ENCODE measurements around the gene LRIT2. TPM values are rescaled to one million over a fixed set of nuclear protein-coding genes. Genes with fewer than 3 reads are reported as not detected.

The LRIT2 gene
- total and polyA plus RNA-seq, 12 donors: not detected

GRCh38 chr10:84178160-84178609 lies 47.2 kb downstream of the LRIT2 start:
- TF ChIP-seq CTCF (IDR thresholded peaks at IDR 0.05): no peak
- WGBS, 2 donors: 96 to 99% methylated on average over 3 of the region's 3 CpGs

GRCh38 chr10:84177541-84178141 lies 47.7 kb downstream of the LRIT2 start:
- ATAC-seq (peak; percentile 68 to 90 (median 84)), DNase-seq (peak; percentile 41 to 48)
- Histone ChIP-seq H3K4me1 (peaks cover 0 to 7% (median 0%) of the 10 kb centered on the region in 9 donors), H3K27me3 (peaks cover 0 to 10% (median 0%) of the 10 kb centered on the region in 7 donors), H3K4me3 (no peak overlapping the region), H3K9me3 (no peaks in the 10 kb centered on the region), H3K36me3 (no peaks in the 10 kb centered on the region), H3K27ac (peak overlapping the region in 1 of 10 donors; percentile 63)
- WGBS, 2 donors: 46 to 53% methylated on average over 8 of the region's 8 CpGs
- intact Hi-C loops (cut with DNase I): no loop called here
- TF ChIP-seq CTCF (IDR thresholded peaks at IDR 0.05): no peak

More at GRCh38 chr10:84178160-84178609, 47.2 kb downstream of the LRIT2 start:
- Histone ChIP-seq H3K4me3 (no peak overlapping the region), H3K9me3 (no peaks in the 10 kb centered on the region), H3K4me1 (peaks cover 0 to 7% (median 0%) of the 10 kb centered on the region in 9 donors), H3K27me3 (peaks cover 0 to 15% (median 0%) of the 10 kb centered on the region in 7 donors), H3K27ac (no peak overlapping the region), H3K36me3 (no peaks in the 10 kb centered on the region)
- ATAC-seq (peak in 1 of 8 donors; percentile 19), DNase-seq (no peak)
- intact Hi-C loops (cut with DNase I): no loop called here

GRCh38 chr10:84176836-84177474 lies 48.4 kb downstream of the LRIT2 start:
- no peak for DNase-seq
- Histone ChIP-seq H3K4me1 (peaks cover 0 to 7% (median 0%) of the 10 kb centered on the region in 9 donors), H3K36me3 (no peaks in the 10 kb centered on the region), H3K9me3 (no peaks in the 10 kb centered on the region), H3K27me3 (peaks cover 0 to 4% (median 0%) of the 10 kb centered on the region in 7 donors), H3K27ac (peak overlapping the region in 1 of 10 donors; percentile 63), H3K4me3 (no peak overlapping the region)
- no peak for TF ChIP-seq CTCF (IDR thresholded peaks at IDR 0.05)
- intact Hi-C loops (cut with DNase I): no loop called here
- ATAC-seq: peak in 3 of 8 donors; percentile 5 to 18 (median 17)
- WGBS, 2 donors: 72 to 81% methylated on average over 4 of the region's 4 CpGs

- H3K36me3 ChIP-seq: no peaks in the 10 kb centered on the region
- no peak for DNase-seq
- intact Hi-C loops (cut with DNase I): no loop called here
- WGBS, 2 donors: 84 to 88% methylated on average over 4 of the region's 4 CpGs
- TF ChIP-seq CTCF (IDR thresholded peaks at IDR 0.05): no peak
- H3K4me3 ChIP-seq: no peak overlapping the region
- H3K4me1 ChIP-seq: peaks cover 0 to 7% (median 0%) of the 10 kb centered on the region in 9 donors
- no peak overlapping the region for H3K27ac ChIP-seq
- no peak for ATAC-seq
- no peaks in the 10 kb centered on the region for H3K9me3 ChIP-seq
- peaks cover 0 to 4% (median 0%) of the 10 kb centered on the region in 7 donors for H3K27me3 ChIP-seq
Observed at GRCh38 chr10:84176351-84176750, 49.0 kb downstream of the LRIT2 start.
